GM12875 (cell line): Measurements from ENCODE around the gene ABCA8.

Experiments used
- H3K4me3 ChIP-seq: one replicate; pipeline ENCODE4 v1.5.1; 2011; ENCODE audit warnings: low read depth, low read length, control low read depth
- CTCF ChIP-seq: IDR thresholded peaks from 2 replicates; pipeline ENCODE4 v1.5.1; 2011; ENCODE audit warnings: low read depth, mild to moderate bottlenecking, control low read depth, inconsistent platforms, low read length, moderate library complexity, borderline replicate concordance; ENCODE audit not compliant: insufficient read depth

Gene ABCA8

GRCh38 chr17:68884888-68885287, 70.3 kb downstream of the ABCA8 start:
- TF ChIP-seq CTCF, result no peak

GRCh38 chr17:68878226-68878885, 76.8 kb downstream of the ABCA8 start:
- H3K4me3 ChIP-seq, result no peak overlapping the region
- TF ChIP-seq CTCF, result no peak

More at GRCh38 chr17:68884888-68885287, 70.3 kb downstream of the ABCA8 start:
- no peak overlapping the region for H3K4me3 ChIP-seq

- H3K4me3 ChIP-seq, result no peak overlapping the region
- no peak for TF ChIP-seq CTCF
Measured at GRCh38 chr17:68871447-68871846, 83.7 kb downstream of the ABCA8 start.

GRCh38 chr17:68870976-68871375, 84.2 kb downstream of the ABCA8 start:
- no peak overlapping the region for H3K4me3 ChIP-seq
- no peak for TF ChIP-seq CTCF

- TF ChIP-seq CTCF, result no peak
- no peak overlapping the region for H3K4me3 ChIP-seq
Measured at GRCh38 chr17:68870161-68870826, 84.9 kb downstream of the ABCA8 start.

- no peak overlapping the region for H3K4me3 ChIP-seq
- TF ChIP-seq CTCF, result no peak
Measured at GRCh38 chr17:68868708-68869107, 86.5 kb downstream of the ABCA8 start.
